DND-41 (cell line): ENCODE measurements around the gene SLC66A2.

Experiments used
- ATAC-seq: fragments of 200-7000 bp; cut with Tn5 transposase; 3 replicates; pipeline ENCODE4 v1.9.1; 2021; ENCODE audit warnings: low read depth; ENCODE audit not compliant: insufficient read depth
- DNase-seq: peaks from one replicate; pipeline ENCODE4 v3.0.0-alpha.2; 2020
- H2AFZ ChIP-seq: 2 replicates; pipeline ENCODE4 v1.6.0; 2012; ENCODE audit warnings: low read depth, low read length
- H3K27ac ChIP-seq: 2 replicates; pipeline ENCODE4 v1.5.1; 2012; ENCODE audit warnings: low read length, inconsistent platforms
- H3K27me3 ChIP-seq: fragments of 200-600 bp; sonication (generic); 2 replicates; pipeline ENCODE4 v1.6.0; 2012; ENCODE audit warnings: low read length, mild to moderate bottlenecking, inconsistent platforms; ENCODE audit not compliant: insufficient read depth, poor library complexity
- H3K36me3 ChIP-seq: 2 replicates; pipeline ENCODE4 v1.5.1; 2012; ENCODE audit warnings: low read length, inconsistent platforms; ENCODE audit not compliant: insufficient read depth
- H3K4me1 ChIP-seq: 2 replicates; pipeline ENCODE4 v1.5.1; 2012; ENCODE audit warnings: mild to moderate bottlenecking, low read length; ENCODE audit not compliant: insufficient read depth
- H3K4me2 ChIP-seq: 2 replicates; pipeline ENCODE4 v1.6.0; 2012; ENCODE audit warnings: mild to moderate bottlenecking, moderate library complexity, low read length, inconsistent platforms; ENCODE audit not compliant: insufficient read depth
- H3K4me3 ChIP-seq, 2 experiments: fragments of 200-600 bp in 1 of 2; shearing (Covaris generic) in 1 of 2; 2 replicates each; pipeline ENCODE4 v1.5.1; 2012 to 2016; ENCODE audit warnings: inconsistent platforms in 2 of 2, low read length in 2 of 2, mild to moderate bottlenecking in 2 of 2, low read depth in 1 of 2, moderate library complexity in 1 of 2
- H3K79me2 ChIP-seq: 2 replicates; pipeline ENCODE4 v1.6.0; 2012; ENCODE audit warnings: low read length, inconsistent platforms; ENCODE audit not compliant: insufficient read depth
- H3K9ac ChIP-seq: 2 replicates; pipeline ENCODE4 v1.6.0; 2012; ENCODE audit warnings: low read depth, mild to moderate bottlenecking, inconsistent platforms, low read length, moderate library complexity
- H3K9me3 ChIP-seq: 2 replicates; pipeline ENCODE4 v1.5.1; 2012; ENCODE audit warnings: low read length, moderate library complexity, mild to moderate bottlenecking, inconsistent platforms; ENCODE audit not compliant: insufficient read depth, severe bottlenecking
- H4K20me1 ChIP-seq: 2 replicates; pipeline ENCODE4 v1.6.0; 2012; ENCODE audit warnings: low read length; ENCODE audit not compliant: insufficient read depth
- CTCF ChIP-seq: IDR thresholded peaks from 2 replicates; pipeline ENCODE4 v1.5.1; 2012; ENCODE audit warnings: borderline replicate concordance, low read length, moderate library complexity, mild to moderate bottlenecking; ENCODE audit not compliant: poor library complexity, severe bottlenecking; ENCODE audit errors: extremely low read depth
- EZH2 ChIP-seq: IDR thresholded peaks from 3 replicates; pipeline ENCODE4 v1.6.1; 2012; ENCODE audit warnings: borderline replicate concordance, low read depth, mild to moderate bottlenecking, moderate library complexity, low read length, inconsistent platforms; ENCODE audit not compliant: severe bottlenecking

SLC66A2 gene

GRCh38 chr18:79989195-79989497, 37.7 kb upstream of the SLC66A2 start:
- peak overlapping the region; percentile 94 for H3K9ac ChIP-seq
- H3K9me3 ChIP-seq, result no peaks in the 10 kb centered on the region
- ATAC-seq (no peak), DNase-seq (no peak)
- H3K4me2 ChIP-seq, result peak overlapping the region; percentile 84
- H3K4me1 ChIP-seq, result peaks cover 41% of the 10 kb centered on the region
- no peaks in the 10 kb centered on the region for H3K27me3 ChIP-seq
- H3K36me3 ChIP-seq, result peaks cover 30% of the 10 kb centered on the region
- peak overlapping the region; percentile 90 to 98; a peak in 3 of 4 replicates for H3K4me3 ChIP-seq
- H3K27ac ChIP-seq, result peak overlapping the region; percentile 94; the same call in 1 of the 2 replicates
- peak overlapping the region; percentile 97 for H2AFZ ChIP-seq
- H4K20me1 ChIP-seq, result peaks cover 36% of the 10 kb centered on the region
- no peak for TF ChIP-seq EZH2
- no peak for TF ChIP-seq CTCF
- peaks cover 54% of the 10 kb centered on the region for H3K79me2 ChIP-seq

- TF ChIP-seq EZH2 (no peak), CTCF (no peak)
- peaks cover 35% of the 10 kb centered on the region for H3K36me3 ChIP-seq
- peak within 1 kb of the TSS; percentile 97 for H2AFZ ChIP-seq
- H3K9ac ChIP-seq, result peak within 1 kb of the TSS; percentile 94
- H3K79me2 ChIP-seq, result peaks cover 59% of the 10 kb centered on the region
- no peaks in the 10 kb centered on the region for H3K9me3 ChIP-seq
- H3K27ac ChIP-seq, result peak within 1 kb of the TSS; percentile 94
- H3K4me2 ChIP-seq, result peak within 1 kb of the TSS; percentile 84
- peaks cover 41% of the 10 kb centered on the region for H4K20me1 ChIP-seq
- DNase-seq, result peak; percentile 87
- ATAC-seq, result peak; percentile 93
- peaks cover 46% of the 10 kb centered on the region for H3K4me1 ChIP-seq
- H3K27me3 ChIP-seq, result no peaks in the 10 kb centered on the region
- peak within 1 kb of the TSS; percentile 90 to 98 for H3K4me3 ChIP-seq
Measured at GRCh38 chr18:79988451-79989194, 37.2 kb upstream of the SLC66A2 start, which contains the start of gene TXNL4A. Gene TXNL4A, minus strand, starts transcription at chr18:79988563. Its CDS starts 171 bp downstream, at chr18:79988392.

GRCh38 chr18:79988071-79988450, 36.6 kb upstream of the SLC66A2 start:
- Histone ChIP-seq H4K20me1 (peaks cover 47% of the 10 kb centered on the region), H3K9ac (peak overlapping the region; percentile 94), H3K4me1 (peaks cover 50% of the 10 kb centered on the region), H3K27ac (peak overlapping the region; percentile 94), H3K4me3 (peak overlapping the region; percentile 90 to 98), H3K4me2 (peak overlapping the region; percentile 84), H2AFZ (peak overlapping the region; percentile 97), H3K79me2 (peaks cover 64% of the 10 kb centered on the region), H3K9me3 (no peaks in the 10 kb centered on the region), H3K36me3 (peaks cover 36% of the 10 kb centered on the region), H3K27me3 (no peaks in the 10 kb centered on the region)
- peak; percentile 62 for TF ChIP-seq CTCF
- no peak for TF ChIP-seq EZH2
- ATAC-seq (peak; percentile 77), DNase-seq (peak; percentile 69)
